HepG2 (cell line): Measurements from ENCODE around the gene CATSPERD. TPM values are rescaled to one million over a fixed set of nuclear protein-coding genes. Genes with fewer than 3 reads are reported as not detected.

Experiments
- CREM ChIP-seq, 2 experiments: sonication (generic) in 1 of 2; formaldehyde crosslinking in 1 of 2; IDR thresholded peaks; 2 replicates each; pipeline versions ENCODE4 v1.4.0 to v1.6.1; 2016 to 2020; ENCODE audit warnings: antibody characterized with exemption in 1 of 2, mild to moderate bottlenecking in 1 of 2, missing genetic modification reagents in 1 of 2
- DPF2 ChIP-seq: sonication (generic); formaldehyde crosslinking; IDR thresholded peaks from 2 replicates; pipeline ENCODE4 v1.4.0; 2020; ENCODE audit warnings: mild to moderate bottlenecking, low read depth, missing genetic modification reagents, borderline replicate concordance
- GATAD1 ChIP-seq: IDR thresholded peaks from 2 replicates; pipeline ENCODE4 v1.6.1; 2016; ENCODE audit warnings: missing genetic modification reagents, missing compliant biosample characterization
- HNRNPH1 ChIP-seq: fragments of 200-400 bp; formaldehyde crosslinking; optimal IDR thresholded peaks from 2 replicates; pipeline ENCODE3; 2017; ENCODE audit warnings: mild to moderate bottlenecking, low read depth, low read length
- RFXAP ChIP-seq: sonication (generic); formaldehyde crosslinking; IDR thresholded peaks from 2 replicates; pipeline ENCODE4 v1.4.0; 2020; ENCODE audit warnings: missing genetic modification reagents, borderline replicate concordance
- SP140L ChIP-seq: sonication (generic); formaldehyde crosslinking; IDR thresholded peaks from 2 replicates; pipeline ENCODE4 v1.4.0; 2020; ENCODE audit warnings: missing genetic modification reagents, borderline replicate concordance
- SRSF1 ChIP-seq: fragments of 200-400 bp; formaldehyde crosslinking; optimal IDR thresholded peaks from 2 replicates; pipeline ENCODE3; 2017; ENCODE audit warnings: mild to moderate bottlenecking, low read depth, low read length, moderate library complexity
- TOE1 ChIP-seq: sonication (generic); formaldehyde crosslinking; IDR thresholded peaks from 2 replicates; pipeline ENCODE4 v1.4.0; 2020; ENCODE audit warnings: mild to moderate bottlenecking, missing genetic modification reagents
- TP53 ChIP-seq: sonication (generic); formaldehyde crosslinking; conservative IDR thresholded peaks from 2 replicates; pipeline ENCODE4 v1.4.0; 2020; ENCODE audit warnings: missing genetic modification reagents
- YEATS2 ChIP-seq: sonication (generic); formaldehyde crosslinking; IDR thresholded peaks from 2 replicates; pipeline ENCODE4 v1.4.0; 2020; ENCODE audit warnings: missing genetic modification reagents, borderline replicate concordance
- ZFY ChIP-seq: sonication (generic); formaldehyde crosslinking; IDR thresholded peaks from 2 replicates; pipeline ENCODE4 v1.4.0; 2020; ENCODE audit warnings: missing genetic modification reagents
- ZIK1 ChIP-seq: sonication (generic); formaldehyde crosslinking; IDR thresholded peaks from 2 replicates; pipeline ENCODE4 v1.5.0; 2020; ENCODE audit warnings: mild to moderate bottlenecking, low read depth, missing genetic modification reagents, borderline replicate concordance
- ZNF282 ChIP-seq: fragments of 450-650 bp; IDR thresholded peaks from 2 replicates; pipeline ENCODE4 v1.6.1; 2018; ENCODE audit not compliant: partially characterized antibody
- ZNF383 ChIP-seq: sonication (generic); formaldehyde crosslinking; IDR thresholded peaks from 2 replicates; pipeline ENCODE4 v1.4.0; 2020; ENCODE audit warnings: missing genetic modification reagents, mild to moderate bottlenecking, borderline replicate concordance
- ZNF431 ChIP-seq: sonication (generic); formaldehyde crosslinking; IDR thresholded peaks from 2 replicates; pipeline ENCODE4 v1.9.0; 2022; ENCODE audit warnings: missing genetic modification reagents, low read depth, mild to moderate bottlenecking, borderline replicate concordance
- ZNF607 ChIP-seq: sonication (generic); formaldehyde crosslinking; IDR thresholded peaks from 2 replicates; pipeline ENCODE4 v1.5.1; 2020; ENCODE audit warnings: missing genetic modification reagents, mild to moderate bottlenecking, borderline replicate concordance
- polyA plus RNA-seq, 8 experiments: library from polyadenylated mRNA; depleted of rRNA in 3 of 8; stranded (reverse) in 7 of 8; unstranded in 1 of 8; fragments of >200 nt; fragmentation: Illumina TruSeq in 4 of 8; extraction: Trizol in 4 of 8; gene quantifications; 2 replicates each; pipeline versions ENCODE4 v1.2.1 to v1.2.3, GENCODE V29; 2011 to 2016; ENCODE audit warnings: low read depth in 4 of 8, missing spikeins in 1 of 8, mixed read lengths in 1 of 8; ENCODE audit not compliant: insufficient read depth in 1 of 8
- total RNA-seq, 5 experiments: library from RNA; depleted of rRNA; stranded (reverse); fragments of >200 nt; fragmentation: Illumina TruSeq; extraction: Trizol; gene quantifications; 2 replicates each; pipeline ENCODE4 v1.2.3, GENCODE V29; 2016; ENCODE audit warnings: low read depth in 1 of 5
- TF ChIP-seq, protein P1 (sequence below): sonication (generic); formaldehyde crosslinking; IDR thresholded peaks from 2 replicates; pipeline ENCODE4 v1.4.0; 2020; ENCODE audit warnings: low read depth, mild to moderate bottlenecking, missing genetic modification reagents
- TF ChIP-seq, protein P2 (sequence below): IDR thresholded peaks from 2 replicates; pipeline ENCODE4 v1.6.1; 2018; ENCODE audit warnings: missing genetic modification reagents, mild to moderate bottlenecking, missing compliant biosample characterization
- TF ChIP-seq, protein P3 (sequence below): fragments of 450-650 bp; IDR thresholded peaks from 2 replicates; pipeline ENCODE4 v1.6.1; 2017; ENCODE audit warnings: mild to moderate bottlenecking
- TF ChIP-seq, protein P4 (sequence below): sonication (generic); formaldehyde crosslinking; IDR thresholded peaks from 2 replicates; pipeline ENCODE4 v1.4.0; 2020; ENCODE audit warnings: missing genetic modification reagents
- TF ChIP-seq, protein P5 (sequence below): sonication (generic); formaldehyde crosslinking; IDR thresholded peaks from 2 replicates; pipeline ENCODE4 v1.8.0; 2022; ENCODE audit warnings: low read depth, missing genetic modification reagents

Gene CATSPERD
- total and polyA plus RNA-seq, 2 of the 13 experiments (the other 11 are each of a cell fraction or from before 2014, with no cell fraction given), result 0.04 TPM; not detected in 1

DNA sequence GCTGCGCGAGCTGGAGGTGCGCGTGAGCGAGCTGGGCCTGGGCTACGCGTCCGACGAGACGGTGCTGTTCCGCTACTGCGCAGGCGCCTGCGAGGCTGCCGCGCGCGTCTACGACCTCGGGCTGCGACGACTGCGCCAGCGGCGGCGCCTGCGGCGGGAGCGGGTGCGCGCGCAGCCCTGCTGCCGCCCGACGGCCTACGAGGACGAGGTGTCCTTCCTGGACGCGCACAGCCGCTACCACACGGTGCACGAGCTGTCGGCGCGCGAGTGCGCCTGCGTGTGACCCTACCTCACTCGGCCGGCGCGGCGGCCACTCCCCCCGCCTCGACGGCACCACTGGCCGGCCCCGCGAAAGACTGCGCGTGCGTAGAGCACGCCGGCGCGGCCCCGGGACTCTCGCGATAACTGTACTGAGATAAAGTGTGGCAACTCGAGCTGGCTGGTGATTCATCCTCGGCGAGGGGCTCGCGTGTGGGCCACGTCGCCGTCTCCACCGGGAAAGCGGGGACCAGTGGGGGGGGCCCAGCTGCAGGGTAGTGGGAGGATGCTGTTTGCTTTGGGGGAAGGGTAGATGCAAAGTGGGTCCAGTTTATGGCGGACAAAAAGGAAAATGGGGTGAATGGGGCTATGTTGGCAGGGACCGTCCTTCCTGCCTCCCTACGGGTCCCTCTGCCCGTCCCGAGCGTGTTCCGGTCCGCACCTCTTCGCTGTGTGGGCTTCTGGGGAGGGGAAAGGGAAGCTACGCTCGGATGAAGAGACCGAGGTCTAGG is 107.6 kb downstream of the CATSPERD start (continued):
- TF ChIP-seq, protein P1, sequence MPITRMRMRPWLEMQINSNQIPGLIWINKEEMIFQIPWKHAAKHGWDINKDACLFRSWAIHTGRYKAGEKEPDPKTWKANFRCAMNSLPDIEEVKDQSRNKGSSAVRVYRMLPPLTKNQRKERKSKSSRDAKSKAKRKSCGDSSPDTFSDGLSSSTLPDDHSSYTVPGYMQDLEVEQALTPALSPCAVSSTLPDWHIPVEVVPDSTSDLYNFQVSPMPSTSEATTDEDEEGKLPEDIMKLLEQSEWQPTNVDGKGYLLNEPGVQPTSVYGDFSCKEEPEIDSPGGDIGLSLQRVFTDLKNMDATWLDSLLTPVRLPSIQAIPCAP (CRISPR knock-in tag), result 0 out of 2 replicates have a peak, but pooled peaks have one; percentile 15
- TF ChIP-seq TOE1 (no peak), SRSF1 (no peak), DPF2 (CRISPR knock-in tag) (peak; percentile 58; the same call in 1 of the 2 replicates), ZNF383 (no peak), TP53 (no peak), ZNF431 (CRISPR knock-in tag) (peak; percentile 78; the same call in 1 of the 2 replicates), HNRNPH1 (peak; percentile 72), CREM (IDR thresholded peaks at IDR 0.05) (peak; percentile 36; the same call in 1 of the 2 replicates), CREM (CRISPR knock-in tag; IDR thresholded peaks at IDR 0.05) (no peak), ZFY (CRISPR knock-in tag) (peak; percentile 81), ZIK1 (CRISPR knock-in tag) (no peak), ZNF607 (CRISPR knock-in tag) (peak; percentile 97), GATAD1 (CRISPR knock-in tag) (peak; percentile 71), RFXAP (CRISPR knock-in tag) (no peak), SP140L (CRISPR knock-in tag) (peak; percentile 62; the same call in 1 of the 2 replicates), YEATS2 (CRISPR knock-in tag) (peak; percentile 93), ZNF282 (no peak)
- TF ChIP-seq, protein P2, sequence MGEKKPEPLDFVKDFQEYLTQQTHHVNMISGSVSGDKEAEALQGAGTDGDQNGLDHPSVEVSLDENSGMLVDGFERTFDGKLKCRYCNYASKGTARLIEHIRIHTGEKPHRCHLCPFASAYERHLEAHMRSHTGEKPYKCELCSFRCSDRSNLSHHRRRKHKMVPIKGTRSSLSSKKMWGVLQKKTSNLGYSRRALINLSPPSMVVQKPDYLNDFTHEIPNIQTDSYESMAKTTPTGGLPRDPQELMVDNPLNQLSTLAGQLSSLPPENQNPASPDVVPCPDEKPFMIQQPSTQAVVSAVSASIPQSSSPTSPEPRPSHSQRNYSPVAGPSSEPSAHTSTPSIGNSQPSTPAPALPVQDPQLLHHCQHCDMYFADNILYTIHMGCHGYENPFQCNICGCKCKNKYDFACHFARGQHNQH, result no peak; the same call in none of the 2 replicates
- TF ChIP-seq, protein P3, sequence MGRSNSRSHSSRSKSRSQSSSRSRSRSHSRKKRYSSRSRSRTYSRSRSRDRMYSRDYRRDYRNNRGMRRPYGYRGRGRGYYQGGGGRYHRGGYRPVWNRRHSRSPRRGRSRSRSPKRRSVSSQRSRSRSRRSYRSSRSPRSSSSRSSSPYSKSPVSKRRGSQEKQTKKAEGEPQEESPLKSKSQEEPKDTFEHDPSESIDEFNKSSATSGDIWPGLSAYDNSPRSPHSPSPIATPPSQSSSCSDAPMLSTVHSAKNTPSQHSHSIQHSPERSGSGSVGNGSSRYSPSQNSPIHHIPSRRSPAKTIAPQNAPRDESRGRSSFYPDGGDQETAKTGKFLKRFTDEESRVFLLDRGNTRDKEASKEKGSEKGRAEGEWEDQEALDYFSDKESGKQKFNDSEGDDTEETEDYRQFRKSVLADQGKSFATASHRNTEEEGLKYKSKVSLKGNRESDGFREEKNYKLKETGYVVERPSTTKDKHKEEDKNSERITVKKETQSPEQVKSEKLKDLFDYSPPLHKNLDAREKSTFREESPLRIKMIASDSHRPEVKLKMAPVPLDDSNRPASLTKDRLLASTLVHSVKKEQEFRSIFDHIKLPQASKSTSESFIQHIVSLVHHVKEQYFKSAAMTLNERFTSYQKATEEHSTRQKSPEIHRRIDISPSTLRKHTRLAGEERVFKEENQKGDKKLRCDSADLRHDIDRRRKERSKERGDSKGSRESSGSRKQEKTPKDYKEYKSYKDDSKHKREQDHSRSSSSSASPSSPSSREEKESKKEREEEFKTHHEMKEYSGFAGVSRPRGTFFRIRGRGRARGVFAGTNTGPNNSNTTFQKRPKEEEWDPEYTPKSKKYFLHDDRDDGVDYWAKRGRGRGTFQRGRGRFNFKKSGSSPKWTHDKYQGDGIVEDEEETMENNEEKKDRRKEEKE, result no peak
- TF ChIP-seq, protein P4, sequence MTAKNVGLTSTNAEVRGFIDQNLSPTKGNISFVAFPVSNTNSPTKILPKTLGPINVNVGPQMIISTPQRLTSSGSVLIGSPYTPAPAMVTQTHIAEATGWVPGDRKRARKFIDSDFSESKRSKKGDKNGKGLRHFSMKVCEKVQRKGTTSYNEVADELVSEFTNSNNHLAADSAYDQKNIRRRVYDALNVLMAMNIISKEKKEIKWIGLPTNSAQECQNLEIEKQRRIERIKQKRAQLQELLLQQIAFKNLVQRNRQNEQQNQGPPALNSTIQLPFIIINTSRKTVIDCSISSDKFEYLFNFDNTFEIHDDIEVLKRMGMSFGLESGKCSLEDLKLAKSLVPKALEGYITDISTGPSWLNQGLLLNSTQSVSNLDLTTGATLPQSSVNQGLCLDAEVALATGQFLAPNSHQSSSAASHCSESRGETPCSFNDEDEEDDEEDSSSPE (CRISPR knock-in tag), result peak; percentile 86
- TF ChIP-seq, protein P5, sequence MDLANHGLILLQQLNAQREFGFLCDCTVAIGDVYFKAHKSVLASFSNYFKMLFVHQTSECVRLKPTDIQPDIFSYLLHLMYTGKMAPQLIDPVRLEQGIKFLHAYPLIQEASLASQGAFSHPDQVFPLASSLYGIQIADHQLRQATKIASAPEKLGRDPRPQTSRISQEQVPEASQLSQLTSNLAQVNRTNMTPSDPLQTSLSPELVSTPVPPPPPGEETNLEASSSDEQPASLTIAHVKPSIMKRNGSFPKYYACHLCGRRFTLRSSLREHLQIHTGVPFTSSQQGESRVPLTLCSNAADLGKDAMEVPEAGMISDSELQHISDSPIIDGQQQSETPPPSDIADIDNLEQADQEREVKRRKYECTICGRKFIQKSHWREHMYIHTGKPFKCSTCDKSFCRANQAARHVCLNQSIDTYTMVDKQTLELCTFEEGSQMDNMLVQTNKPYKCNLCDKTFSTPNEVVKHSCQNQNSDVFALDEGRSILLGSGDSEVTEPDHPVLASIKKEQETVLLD (CRISPR knock-in tag), result peak; percentile 91
